Breast epithelium (tissue), 3 donors: ENCODE measurements around the gene POGLUT3.

Experiments used
- POLR2A ChIP-seq: fragments of 450-650 bp; IDR thresholded peaks from one replicate; pipeline ENCODE4 v1.6.1; 2016; ENCODE audit warnings: antibody characterized with exemption, mild to moderate bottlenecking, moderate library complexity
- POLR2AphosphoS5 ChIP-seq, 3 donors: sonication (generic); formaldehyde crosslinking; IDR thresholded peaks; one replicate each; pipeline ENCODE4 v1.6.1; 2017; ENCODE audit warnings: antibody characterized with exemption in 3 of 3
- TF ChIP-seq, protein P1 (sequence below), 3 donors: fragments of 450-650 bp; IDR thresholded peaks; one replicate each; pipeline ENCODE4 v1.5.1; 2016 to 2017; ENCODE audit warnings: antibody characterized with exemption in 3 of 3, mild to moderate bottlenecking in 3 of 3, moderate library complexity in 3 of 3

DNA sequence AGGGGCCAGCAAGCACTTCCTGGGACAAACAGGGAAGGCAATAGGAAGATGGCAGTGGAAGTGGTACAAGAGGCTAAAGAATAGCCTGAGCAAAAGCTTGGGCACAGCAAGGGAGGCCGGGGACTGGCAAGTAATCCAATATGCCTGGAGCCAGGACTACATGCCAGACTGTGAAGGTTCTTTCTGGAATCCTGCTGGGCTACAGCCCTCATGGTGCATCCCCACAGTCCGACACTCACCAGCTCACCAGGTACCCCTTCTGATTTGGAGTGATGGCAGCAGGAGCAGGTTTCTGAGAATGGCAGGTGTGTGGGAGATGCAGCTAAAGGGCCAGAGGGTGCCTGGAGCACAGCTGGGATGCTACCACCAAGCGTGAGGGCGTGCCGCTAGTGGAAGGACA is 32.2 kb upstream of the POGLUT3 start:
- TF ChIP-seq, protein P1, sequence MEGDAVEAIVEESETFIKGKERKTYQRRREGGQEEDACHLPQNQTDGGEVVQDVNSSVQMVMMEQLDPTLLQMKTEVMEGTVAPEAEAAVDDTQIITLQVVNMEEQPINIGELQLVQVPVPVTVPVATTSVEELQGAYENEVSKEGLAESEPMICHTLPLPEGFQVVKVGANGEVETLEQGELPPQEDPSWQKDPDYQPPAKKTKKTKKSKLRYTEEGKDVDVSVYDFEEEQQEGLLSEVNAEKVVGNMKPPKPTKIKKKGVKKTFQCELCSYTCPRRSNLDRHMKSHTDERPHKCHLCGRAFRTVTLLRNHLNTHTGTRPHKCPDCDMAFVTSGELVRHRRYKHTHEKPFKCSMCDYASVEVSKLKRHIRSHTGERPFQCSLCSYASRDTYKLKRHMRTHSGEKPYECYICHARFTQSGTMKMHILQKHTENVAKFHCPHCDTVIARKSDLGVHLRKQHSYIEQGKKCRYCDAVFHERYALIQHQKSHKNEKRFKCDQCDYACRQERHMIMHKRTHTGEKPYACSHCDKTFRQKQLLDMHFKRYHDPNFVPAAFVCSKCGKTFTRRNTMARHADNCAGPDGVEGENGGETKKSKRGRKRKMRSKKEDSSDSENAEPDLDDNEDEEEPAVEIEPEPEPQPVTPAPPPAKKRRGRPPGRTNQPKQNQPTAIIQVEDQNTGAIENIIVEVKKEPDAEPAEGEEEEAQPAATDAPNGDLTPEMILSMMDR (IDR thresholded peaks at IDR 0.05): no peak
- no peak for TF ChIP-seq POLR2AphosphoS5 (IDR thresholded peaks at IDR 0.05)
- TF ChIP-seq POLR2A: no peak
